GM12892 (cell line): ENCODE measurements around the gene ZDHHC7.

Experiments used
- POLR2A ChIP-seq: IDR thresholded peaks from 2 replicates; pipeline ENCODE4 v1.6.1; 2011; ENCODE audit warnings: low read depth, low read length, control low read depth
- POLR2AphosphoS5 ChIP-seq: IDR thresholded peaks from 2 replicates; pipeline ENCODE4 v1.6.1; 2011; ENCODE audit warnings: low read depth, low read length, control low read depth
- TAF1 ChIP-seq: IDR thresholded peaks from 2 replicates; pipeline ENCODE4 v1.6.1; 2011; ENCODE audit warnings: low read depth, mild to moderate bottlenecking, control low read depth, low read length, borderline replicate concordance

- TF ChIP-seq POLR2A (no peak), POLR2AphosphoS5 (no peak), TAF1 (no peak)
Observed at GRCh38 chr16:85007496-85008214, 3.7 kb downstream of the ZDHHC7 start.
